Stimulated activated naive CD8-positive, alpha-beta T cell treated with anti-CD3 and anti-CD28 coated beads, Interleukin-15, amount 100 ng/mL, for 72 hours (primary cell): ENCODE results near the gene ISM1.

ENCODE experiments used
- ATAC-seq: fragments of 150-1000 bp; cut with Tn5 transposase; 2 replicates; pipeline ENCODE4 v1.10.0; 2021; ENCODE audit warnings: mild to moderate bottlenecking, moderate library complexity
- DNase-seq, 2 donors: peaks; one replicate each; pipeline ENCODE4 v3.0.0; 2021 to 2022
- H3K27ac Mint-ChIP-seq, 2 donors: one replicate each; pipeline ENCODE4 v1.8.0; 2022; ENCODE audit warnings: mild to moderate bottlenecking in 2 of 2, mixed read lengths in 2 of 2, moderate library complexity in 2 of 2
- H3K27me3 Mint-ChIP-seq: one replicate; pipeline ENCODE4 v1.8.0; 2022; ENCODE audit warnings: mixed read lengths
- H3K4me1 Mint-ChIP-seq: one replicate; pipeline ENCODE4 v1.8.0; 2022; ENCODE audit warnings: mild to moderate bottlenecking, mixed read lengths
- H3K4me3 Mint-ChIP-seq, 2 donors: one replicate each; pipeline ENCODE4 v1.8.0; 2022; ENCODE audit warnings: mild to moderate bottlenecking in 2 of 2, mixed read lengths in 2 of 2, moderate library complexity in 1 of 2
- H3K9me3 Mint-ChIP-seq, 2 donors: one replicate each; pipeline ENCODE4 v1.8.0; 2022; ENCODE audit warnings: mixed read lengths in 2 of 2

Gene ISM1

GRCh38 chr20:13325033-13325432, 104.0 kb downstream of the ISM1 start:
- Mint-ChIP-seq H3K27ac (no peak overlapping the region), H3K27me3 (peaks cover 64% of the 10 kb centered on the region), H3K4me1 (peaks cover 18% of the 10 kb centered on the region), H3K4me3 (no peak overlapping the region), H3K9me3 (peaks cover 0 to 19% of the 10 kb centered on the region in 2 donors)
- peak in 1 of 2 donors; percentile 29 for DNase-seq
- peak; percentile 60 for ATAC-seq

GRCh38 chr20:13325796-13326340, 104.8 kb downstream of the ISM1 start:
- DNase-seq, result no peak
- peaks cover 0 to 19% of the 10 kb centered on the region in 2 donors for H3K9me3 Mint-ChIP-seq
- no peak overlapping the region for H3K27ac Mint-ChIP-seq
- peaks cover 18% of the 10 kb centered on the region for H3K4me1 Mint-ChIP-seq
- H3K27me3 Mint-ChIP-seq, result peaks cover 64% of the 10 kb centered on the region
- no peak for ATAC-seq
- no peak overlapping the region for H3K4me3 Mint-ChIP-seq

GRCh38 chr20:13331536-13331935, 110.5 kb downstream of the ISM1 start:
- peaks cover 46% of the 10 kb centered on the region for H3K27me3 Mint-ChIP-seq

GRCh38 chr20:13333036-13333435, 112.0 kb downstream of the ISM1 start:
- no peak for ATAC-seq
- Mint-ChIP-seq H3K27ac (no peak overlapping the region), H3K4me1 (peaks cover 38% of the 10 kb centered on the region), H3K4me3 (no peak overlapping the region), H3K9me3 (peaks cover 7 to 10% of the 10 kb centered on the region in 2 donors), H3K27me3 (peaks cover 31% of the 10 kb centered on the region)
- DNase-seq, result no peak

More at GRCh38 chr20:13331536-13331935, 110.5 kb downstream of the ISM1 start:
- peaks cover 23% of the 10 kb centered on the region for H3K4me1 Mint-ChIP-seq
- H3K27ac Mint-ChIP-seq, result no peak overlapping the region
- no peak for DNase-seq
- ATAC-seq, result no peak
- H3K9me3 Mint-ChIP-seq, result peaks cover 7 to 22% of the 10 kb centered on the region in 2 donors
- H3K4me3 Mint-ChIP-seq, result peak overlapping the region in 1 of 2 donors; percentile 13

- H3K4me1 Mint-ChIP-seq, result peaks cover 46% of the 10 kb centered on the region
- H3K27me3 Mint-ChIP-seq, result peaks cover 26% of the 10 kb centered on the region
- no peak overlapping the region for H3K27ac Mint-ChIP-seq
Measured at GRCh38 chr20:13333793-13334192, 112.7 kb downstream of the ISM1 start.

GRCh38 chr20:13336308-13337089, 115.4 kb downstream of the ISM1 start:
- Mint-ChIP-seq H3K4me3 (peak overlapping the region; percentile 36 to 69), H3K4me1 (peaks cover 48% of the 10 kb centered on the region), H3K27me3 (peaks cover 15% of the 10 kb centered on the region), H3K9me3 (peaks cover 4 to 20% of the 10 kb centered on the region in 2 donors), H3K27ac (peak overlapping the region in 1 of 2 donors; percentile 93)
- ATAC-seq (peak; percentile 77), DNase-seq (peak in 1 of 2 donors; percentile 43)

More at GRCh38 chr20:13333793-13334192, 112.7 kb downstream of the ISM1 start:
- ATAC-seq, result no peak
- H3K9me3 Mint-ChIP-seq, result peaks cover 4 to 18% of the 10 kb centered on the region in 2 donors
- DNase-seq, result no peak
- no peak overlapping the region for H3K4me3 Mint-ChIP-seq

GRCh38 chr20:13337090-13337784, 116.2 kb downstream of the ISM1 start:
- ATAC-seq, result peak; percentile 79
- H3K27me3 Mint-ChIP-seq, result peaks cover 21% of the 10 kb centered on the region
- peak overlapping the region; percentile 36 to 69 for H3K4me3 Mint-ChIP-seq
- H3K9me3 Mint-ChIP-seq, result peaks cover 4 to 20% of the 10 kb centered on the region in 2 donors
- peaks cover 42% of the 10 kb centered on the region for H3K4me1 Mint-ChIP-seq
- peak overlapping the region; percentile 3 to 93 for H3K27ac Mint-ChIP-seq
- peak; percentile 24 to 66 for DNase-seq

- peaks cover 21% of the 10 kb centered on the region for H3K27me3 Mint-ChIP-seq
- H3K4me1 Mint-ChIP-seq, result peaks cover 42% of the 10 kb centered on the region
- peak overlapping the region; percentile 36 to 69 for H3K4me3 Mint-ChIP-seq
- H3K9me3 Mint-ChIP-seq, result peaks cover 4 to 20% of the 10 kb centered on the region in 2 donors
- DNase-seq (peak; percentile 40 to 60), ATAC-seq (peak; percentile 72)
- peak overlapping the region in 1 of 2 donors; percentile 93 for H3K27ac Mint-ChIP-seq
Measured at GRCh38 chr20:13338097-13338661, 117.1 kb downstream of the ISM1 start.

- Mint-ChIP-seq H3K4me1 (peaks cover 42% of the 10 kb centered on the region), H3K9me3 (peaks cover 4 to 20% of the 10 kb centered on the region in 2 donors), H3K4me3 (no peak overlapping the region), H3K27ac (no peak overlapping the region), H3K27me3 (peaks cover 18% of the 10 kb centered on the region)
- ATAC-seq, result no peak
- DNase-seq, result no peak
Measured at GRCh38 chr20:13338999-13339411, 117.9 kb downstream of the ISM1 start.

- no peak overlapping the region for H3K27ac Mint-ChIP-seq
Measured at GRCh38 chr20:13340088-13340487, 119.0 kb downstream of the ISM1 start.

GRCh38 chr20:13341737-13342393, 120.8 kb downstream of the ISM1 start:
- Mint-ChIP-seq H3K27me3 (peaks cover 25% of the 10 kb centered on the region), H3K27ac (peak overlapping the region in 1 of 2 donors; percentile 78), H3K4me3 (no peak overlapping the region), H3K9me3 (peaks cover 0 to 13% of the 10 kb centered on the region in 2 donors), H3K4me1 (peaks cover 22% of the 10 kb centered on the region)
- ATAC-seq (peak; percentile 40), DNase-seq (peak in 1 of 2 donors; percentile 33)

More at GRCh38 chr20:13340088-13340487, 119.0 kb downstream of the ISM1 start:
- no peak for DNase-seq
- no peak for ATAC-seq
- Mint-ChIP-seq H3K9me3 (peaks cover 4 to 20% of the 10 kb centered on the region in 2 donors), H3K4me3 (no peak overlapping the region), H3K4me1 (peaks cover 40% of the 10 kb centered on the region), H3K27me3 (peaks cover 25% of the 10 kb centered on the region)

GRCh38 chr20:13342469-13343242, 121.6 kb downstream of the ISM1 start:
- Mint-ChIP-seq H3K4me1 (peaks cover 14% of the 10 kb centered on the region), H3K9me3 (peaks cover 0 to 13% of the 10 kb centered on the region in 2 donors), H3K4me3 (no peak overlapping the region), H3K27me3 (peaks cover 25% of the 10 kb centered on the region), H3K27ac (no peak overlapping the region)
- ATAC-seq (no peak), DNase-seq (no peak)

GRCh38 chr20:13344671-13345070, 123.6 kb downstream of the ISM1 start:
- DNase-seq, result no peak
- Mint-ChIP-seq H3K27ac (no peak overlapping the region), H3K27me3 (peaks cover 25% of the 10 kb centered on the region), H3K4me3 (no peak overlapping the region), H3K9me3 (no peaks in the 10 kb centered on the region), H3K4me1 (no peaks in the 10 kb centered on the region)
- no peak for ATAC-seq
